K562 (cell line): ENCODE data around the gene CASKIN2. TPM values are rescaled to one million over a fixed set of nuclear protein-coding genes. Genes with fewer than 3 reads are reported as not detected.
A peak's percentile ranks its signal among the peaks of the same experiment; 100 is the strongest.

ENCODE experiments used
- CBX5 ChIP-seq: IDR thresholded peaks from 2 replicates; pipeline ENCODE4 v1.6.1; 2014; ENCODE audit warnings: low read depth, borderline replicate concordance
- CHD1 ChIP-seq: fragments of 200-600 bp; sonication (generic); IDR thresholded peaks from one replicate; pipeline ENCODE4 v1.6.1; 2012; ENCODE audit warnings: mild to moderate bottlenecking, moderate library complexity, low read length, inconsistent platforms
- EP300 ChIP-seq: IDR thresholded peaks from 2 replicates; pipeline ENCODE4 v1.6.1; 2012; ENCODE audit warnings: low read length, improper control_type of control experiment
- GATAD2B ChIP-seq: fragments of 450-650 bp; IDR thresholded peaks from 2 replicates; pipeline ENCODE4 v1.6.1; 2017; ENCODE audit warnings: mild to moderate bottlenecking, borderline replicate concordance
- HDAC2 ChIP-seq: fragments of 450-650 bp; IDR thresholded peaks from 2 replicates; pipeline ENCODE4 v1.6.1; 2016; ENCODE audit warnings: mild to moderate bottlenecking
- MXI1 ChIP-seq: IDR thresholded peaks from 2 replicates; pipeline ENCODE4 v1.6.1; 2011; ENCODE audit warnings: low read depth, mild to moderate bottlenecking, improper control_type of control experiment, low read length
- RAD51 ChIP-seq: fragments of 450-650 bp; IDR thresholded peaks from 2 replicates; pipeline ENCODE4 v1.7.1; 2016; ENCODE audit warnings: low read depth, mild to moderate bottlenecking, borderline replicate concordance
- RCOR1 ChIP-seq, 2 experiments: IDR thresholded peaks; 2 replicates each; pipeline ENCODE4 v1.6.1; 2012; ENCODE audit warnings: low read depth in 2 of 2, low read length in 2 of 2, borderline replicate concordance in 1 of 2, improper control_type of control experiment in 1 of 2
- SIX5 ChIP-seq, 2 experiments: IDR thresholded peaks; 2 replicates each; pipeline ENCODE4 v1.6.1; 2011; ENCODE audit warnings: low read length in 2 of 2, borderline replicate concordance in 1 of 2, low read depth in 1 of 2, mild to moderate bottlenecking in 1 of 2, moderate library complexity in 1 of 2; ENCODE audit not compliant: insufficient read depth in 1 of 2
- ZNF431 ChIP-seq: sonication (generic); formaldehyde crosslinking; IDR thresholded peaks from 2 replicates; pipeline ENCODE4 v1.8.0; 2022; ENCODE audit warnings: mild to moderate bottlenecking, missing genetic modification reagents
- ZNF766 ChIP-seq: fragments of 200-800 bp; sonication (Bioruptor generic); conservative IDR thresholded peaks from 2 replicates; pipeline ENCODE4 v1.6.1; 2016; ENCODE audit warnings: missing genetic modification characterization, missing compliant biosample characterization
- polyA plus RNA-seq, 8 experiments: library from polyadenylated mRNA; depleted of rRNA in 4 of 8; stranded (reverse) in 5 of 8; unstranded in 3 of 8; fragments of >200 nt; fragmentation: Nextera tagmentation in 2 of 8; fragmentation: Illumina TruSeq in 1 of 8; extraction: Ambion mirVana in 2 of 8; extraction: Trizol in 1 of 8; gene quantifications; 2 replicates each; pipeline versions ENCODE4 v1.2.1 to v1.2.3, GENCODE V29; 2011 to 2014; ENCODE audit warnings: inconsistent platforms in 1 of 8, missing spikeins in 1 of 8
- total RNA-seq, 7 experiments: library from RNA; depleted of rRNA in 6 of 7; stranded (reverse); fragments of >200 nt in 6 of 7; fragmentation: Illumina TruSeq in 2 of 7; extraction: Trizol in 2 of 7; gene quantifications; 2 replicates each; pipeline versions ENCODE4 v1.2.1 to v1.2.3, GENCODE V29; 2011 to 2021; ENCODE audit warnings: low replicate concordance in 1 of 7
- TF ChIP-seq, protein P1 (sequence below): fragments of 450-650 bp; IDR thresholded peaks from 2 replicates; pipeline ENCODE4 v1.6.1; 2016; ENCODE audit warnings: mild to moderate bottlenecking, moderate library complexity
- TF ChIP-seq, protein P2 (sequence below): sonication (generic); formaldehyde crosslinking; IDR thresholded peaks from 2 replicates; pipeline ENCODE4 v1.8.0; 2022; ENCODE audit warnings: missing genetic modification reagents, mild to moderate bottlenecking, moderate library complexity, borderline replicate concordance
- TF ChIP-seq, protein P3 (sequence below): fragments of 250-450 bp; sonication (Bioruptor Pico); IDR thresholded peaks from 2 replicates; pipeline ENCODE4 v1.4.0; 2020; ENCODE audit warnings: mild to moderate bottlenecking

CASKIN2 gene
- total and polyA plus RNA-seq, 9 of the 15 experiments (the other 6 are each of a cell fraction or from before 2014, with no cell fraction given) = 0.01 to 12.2 (median 2.1) TPM

DNA sequence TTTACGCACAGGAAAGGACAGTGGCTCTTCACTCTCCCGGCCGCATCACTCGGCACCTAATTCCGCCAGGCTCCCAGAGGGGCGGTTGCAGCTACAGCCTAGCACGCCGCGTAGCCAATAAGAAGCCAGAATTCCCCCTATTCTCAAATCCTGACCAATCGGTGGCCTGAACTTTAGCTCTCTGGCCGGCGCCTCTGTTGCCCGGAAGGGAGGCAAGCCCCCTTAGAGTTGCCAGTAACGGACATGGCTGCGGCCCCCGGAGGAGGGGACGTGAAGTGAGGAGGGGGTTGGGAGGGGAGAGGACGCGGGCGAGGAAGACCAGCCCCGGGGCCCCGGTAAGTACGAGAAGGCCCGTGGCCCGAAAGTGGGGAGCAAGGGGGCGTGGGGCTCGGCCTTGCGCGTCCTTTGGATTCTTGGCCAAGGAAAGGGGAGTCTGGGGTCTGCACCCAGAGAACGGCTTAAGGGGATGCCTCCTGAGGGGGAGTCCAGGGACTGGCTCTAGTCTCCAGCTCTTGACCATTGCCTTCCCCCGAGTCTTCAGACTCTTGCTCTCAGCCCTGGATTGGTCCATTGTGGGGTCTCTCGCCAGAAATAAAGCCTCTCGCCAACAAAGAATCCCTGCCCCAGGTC is 58.8 kb downstream of the CASKIN2 start, which contains the start of gene TMEM94 (continued):
- TF ChIP-seq, protein P1, sequence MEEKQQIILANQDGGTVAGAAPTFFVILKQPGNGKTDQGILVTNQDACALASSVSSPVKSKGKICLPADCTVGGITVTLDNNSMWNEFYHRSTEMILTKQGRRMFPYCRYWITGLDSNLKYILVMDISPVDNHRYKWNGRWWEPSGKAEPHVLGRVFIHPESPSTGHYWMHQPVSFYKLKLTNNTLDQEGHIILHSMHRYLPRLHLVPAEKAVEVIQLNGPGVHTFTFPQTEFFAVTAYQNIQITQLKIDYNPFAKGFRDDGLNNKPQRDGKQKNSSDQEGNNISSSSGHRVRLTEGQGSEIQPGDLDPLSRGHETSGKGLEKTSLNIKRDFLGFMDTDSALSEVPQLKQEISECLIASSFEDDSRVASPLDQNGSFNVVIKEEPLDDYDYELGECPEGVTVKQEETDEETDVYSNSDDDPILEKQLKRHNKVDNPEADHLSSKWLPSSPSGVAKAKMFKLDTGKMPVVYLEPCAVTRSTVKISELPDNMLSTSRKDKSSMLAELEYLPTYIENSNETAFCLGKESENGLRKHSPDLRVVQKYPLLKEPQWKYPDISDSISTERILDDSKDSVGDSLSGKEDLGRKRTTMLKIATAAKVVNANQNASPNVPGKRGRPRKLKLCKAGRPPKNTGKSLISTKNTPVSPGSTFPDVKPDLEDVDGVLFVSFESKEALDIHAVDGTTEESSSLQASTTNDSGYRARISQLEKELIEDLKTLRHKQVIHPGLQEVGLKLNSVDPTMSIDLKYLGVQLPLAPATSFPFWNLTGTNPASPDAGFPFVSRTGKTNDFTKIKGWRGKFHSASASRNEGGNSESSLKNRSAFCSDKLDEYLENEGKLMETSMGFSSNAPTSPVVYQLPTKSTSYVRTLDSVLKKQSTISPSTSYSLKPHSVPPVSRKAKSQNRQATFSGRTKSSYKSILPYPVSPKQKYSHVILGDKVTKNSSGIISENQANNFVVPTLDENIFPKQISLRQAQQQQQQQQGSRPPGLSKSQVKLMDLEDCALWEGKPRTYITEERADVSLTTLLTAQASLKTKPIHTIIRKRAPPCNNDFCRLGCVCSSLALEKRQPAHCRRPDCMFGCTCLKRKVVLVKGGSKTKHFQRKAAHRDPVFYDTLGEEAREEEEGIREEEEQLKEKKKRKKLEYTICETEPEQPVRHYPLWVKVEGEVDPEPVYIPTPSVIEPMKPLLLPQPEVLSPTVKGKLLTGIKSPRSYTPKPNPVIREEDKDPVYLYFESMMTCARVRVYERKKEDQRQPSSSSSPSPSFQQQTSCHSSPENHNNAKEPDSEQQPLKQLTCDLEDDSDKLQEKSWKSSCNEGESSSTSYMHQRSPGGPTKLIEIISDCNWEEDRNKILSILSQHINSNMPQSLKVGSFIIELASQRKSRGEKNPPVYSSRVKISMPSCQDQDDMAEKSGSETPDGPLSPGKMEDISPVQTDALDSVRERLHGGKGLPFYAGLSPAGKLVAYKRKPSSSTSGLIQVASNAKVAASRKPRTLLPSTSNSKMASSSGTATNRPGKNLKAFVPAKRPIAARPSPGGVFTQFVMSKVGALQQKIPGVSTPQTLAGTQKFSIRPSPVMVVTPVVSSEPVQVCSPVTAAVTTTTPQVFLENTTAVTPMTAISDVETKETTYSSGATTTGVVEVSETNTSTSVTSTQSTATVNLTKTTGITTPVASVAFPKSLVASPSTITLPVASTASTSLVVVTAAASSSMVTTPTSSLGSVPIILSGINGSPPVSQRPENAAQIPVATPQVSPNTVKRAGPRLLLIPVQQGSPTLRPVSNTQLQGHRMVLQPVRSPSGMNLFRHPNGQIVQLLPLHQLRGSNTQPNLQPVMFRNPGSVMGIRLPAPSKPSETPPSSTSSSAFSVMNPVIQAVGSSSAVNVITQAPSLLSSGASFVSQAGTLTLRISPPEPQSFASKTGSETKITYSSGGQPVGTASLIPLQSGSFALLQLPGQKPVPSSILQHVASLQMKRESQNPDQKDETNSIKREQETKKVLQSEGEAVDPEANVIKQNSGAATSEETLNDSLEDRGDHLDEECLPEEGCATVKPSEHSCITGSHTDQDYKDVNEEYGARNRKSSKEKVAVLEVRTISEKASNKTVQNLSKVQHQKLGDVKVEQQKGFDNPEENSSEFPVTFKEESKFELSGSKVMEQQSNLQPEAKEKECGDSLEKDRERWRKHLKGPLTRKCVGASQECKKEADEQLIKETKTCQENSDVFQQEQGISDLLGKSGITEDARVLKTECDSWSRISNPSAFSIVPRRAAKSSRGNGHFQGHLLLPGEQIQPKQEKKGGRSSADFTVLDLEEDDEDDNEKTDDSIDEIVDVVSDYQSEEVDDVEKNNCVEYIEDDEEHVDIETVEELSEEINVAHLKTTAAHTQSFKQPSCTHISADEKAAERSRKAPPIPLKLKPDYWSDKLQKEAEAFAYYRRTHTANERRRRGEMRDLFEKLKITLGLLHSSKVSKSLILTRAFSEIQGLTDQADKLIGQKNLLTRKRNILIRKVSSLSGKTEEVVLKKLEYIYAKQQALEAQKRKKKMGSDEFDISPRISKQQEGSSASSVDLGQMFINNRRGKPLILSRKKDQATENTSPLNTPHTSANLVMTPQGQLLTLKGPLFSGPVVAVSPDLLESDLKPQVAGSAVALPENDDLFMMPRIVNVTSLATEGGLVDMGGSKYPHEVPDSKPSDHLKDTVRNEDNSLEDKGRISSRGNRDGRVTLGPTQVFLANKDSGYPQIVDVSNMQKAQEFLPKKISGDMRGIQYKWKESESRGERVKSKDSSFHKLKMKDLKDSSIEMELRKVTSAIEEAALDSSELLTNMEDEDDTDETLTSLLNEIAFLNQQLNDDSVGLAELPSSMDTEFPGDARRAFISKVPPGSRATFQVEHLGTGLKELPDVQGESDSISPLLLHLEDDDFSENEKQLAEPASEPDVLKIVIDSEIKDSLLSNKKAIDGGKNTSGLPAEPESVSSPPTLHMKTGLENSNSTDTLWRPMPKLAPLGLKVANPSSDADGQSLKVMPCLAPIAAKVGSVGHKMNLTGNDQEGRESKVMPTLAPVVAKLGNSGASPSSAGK = no peak
- no peak for TF ChIP-seq ZNF766 (CRISPR knock-in tag)
- TF ChIP-seq HDAC2 = peak; percentile 40
- peak; percentile 87; the same call in 1 of the 2 replicates for TF ChIP-seq GATAD2B
- TF ChIP-seq ZNF431 (CRISPR knock-in tag) = no peak
- TF ChIP-seq EP300 = no peak
- TF ChIP-seq, protein P2, sequence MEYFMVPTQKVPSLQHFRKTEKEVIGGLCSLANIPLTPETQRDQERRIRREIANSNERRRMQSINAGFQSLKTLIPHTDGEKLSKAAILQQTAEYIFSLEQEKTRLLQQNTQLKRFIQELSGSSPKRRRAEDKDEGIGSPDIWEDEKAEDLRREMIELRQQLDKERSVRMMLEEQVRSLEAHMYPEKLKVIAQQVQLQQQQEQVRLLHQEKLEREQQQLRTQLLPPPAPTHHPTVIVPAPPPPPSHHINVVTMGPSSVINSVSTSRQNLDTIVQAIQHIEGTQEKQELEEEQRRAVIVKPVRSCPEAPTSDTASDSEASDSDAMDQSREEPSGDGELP (CRISPR knock-in tag) = peak; percentile 10; the same call in 1 of the 2 replicates
- peak in 1 of 2 experiments; percentile 51; a peak in 1 of 4 replicates for TF ChIP-seq RCOR1 (IDR thresholded peaks at IDR 0.05; ENCODE audit: borderline replicate concordance in 1 of 2, low read depth in 2 of 2, low read length in 2 of 2)
- TF ChIP-seq, protein P3, sequence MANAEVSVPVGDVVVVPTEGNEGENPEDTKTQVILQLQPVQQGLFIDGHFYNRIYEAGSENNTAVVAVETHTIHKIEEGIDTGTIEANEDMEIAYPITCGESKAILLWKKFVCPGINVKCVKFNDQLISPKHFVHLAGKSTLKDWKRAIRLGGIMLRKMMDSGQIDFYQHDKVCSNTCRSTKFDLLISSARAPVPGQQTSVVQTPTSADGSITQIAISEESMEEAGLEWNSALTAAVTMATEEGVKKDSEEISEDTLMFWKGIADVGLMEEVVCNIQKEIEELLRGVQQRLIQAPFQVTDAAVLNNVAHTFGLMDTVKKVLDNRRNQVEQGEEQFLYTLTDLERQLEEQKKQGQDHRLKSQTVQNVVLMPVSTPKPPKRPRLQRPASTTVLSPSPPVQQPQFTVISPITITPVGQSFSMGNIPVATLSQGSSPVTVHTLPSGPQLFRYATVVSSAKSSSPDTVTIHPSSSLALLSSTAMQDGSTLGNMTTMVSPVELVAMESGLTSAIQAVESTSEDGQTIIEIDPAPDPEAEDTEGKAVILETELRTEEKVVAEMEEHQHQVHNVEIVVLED (CRISPR knock-in tag) = peak; percentile 52
- TF ChIP-seq MXI1 = no peak
- no peak for TF ChIP-seq CHD1
- no peak for TF ChIP-seq RAD51
- TF ChIP-seq SIX5 (IDR thresholded peaks at IDR 0.05; ENCODE audit: borderline replicate concordance in 1 of 2, insufficient read depth in 1 of 2, low read depth in 1 of 2, low read length in 2 of 2) = peak; percentile 83 to 84
- no peak for TF ChIP-seq CBX5
